HG03354 (cell line): Measurements from ENCODE around the gene RAPGEF1.
"Not testable (repeated sequence)": the region's sequence is repeated elsewhere in the genome, so short reads cannot be mapped to it uniquely, and the experiment has no call there.

ENCODE experiments used
- ATAC-seq: cut with Tn5 transposase; IDR thresholded peaks from one replicate; pipeline ENCODE4 v1.9.1; 2021; ENCODE audit warnings: mild to moderate bottlenecking; ENCODE audit not compliant: unreplicated experiment, poor library complexity, severe bottlenecking

Gene RAPGEF1

GRCh38 chr9:131709771-131710431, 30.0 kb downstream of the RAPGEF1 start:
- peak; percentile 76 for ATAC-seq

- not testable (repeated sequence) for ATAC-seq
Observed at GRCh38 chr9:131709010-131709770, 30.7 kb downstream of the RAPGEF1 start.

- no peak for ATAC-seq
Observed at GRCh38 chr9:131708226-131709002, 31.5 kb downstream of the RAPGEF1 start.

DNA sequence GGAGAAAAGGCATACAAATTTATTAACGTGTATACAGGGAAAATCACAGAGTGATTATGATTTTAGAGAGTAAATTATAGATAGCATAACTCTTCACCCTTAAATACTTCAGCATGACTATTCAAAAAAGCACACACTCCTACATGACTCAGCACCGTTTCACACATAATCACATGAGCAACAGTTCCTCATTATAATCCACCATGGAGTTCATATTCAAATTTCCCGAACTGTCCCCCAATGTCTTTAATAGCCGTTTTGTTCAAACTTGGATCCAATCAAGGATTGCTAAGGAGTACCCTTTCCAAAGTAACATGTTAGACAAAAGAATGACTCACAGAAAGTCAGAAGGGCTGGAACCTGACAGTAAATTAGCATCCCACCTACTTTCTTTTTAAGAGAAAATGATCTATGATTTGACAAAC, 32.1 kb downstream of the RAPGEF1 start:
- ATAC-seq, result no peak

GRCh38 chr9:131707050-131707449, 32.8 kb downstream of the RAPGEF1 start:
- ATAC-seq, result no peak

- ATAC-seq, result no peak
Observed at GRCh38 chr9:131706608-131706970, 33.3 kb downstream of the RAPGEF1 start.

DNA sequence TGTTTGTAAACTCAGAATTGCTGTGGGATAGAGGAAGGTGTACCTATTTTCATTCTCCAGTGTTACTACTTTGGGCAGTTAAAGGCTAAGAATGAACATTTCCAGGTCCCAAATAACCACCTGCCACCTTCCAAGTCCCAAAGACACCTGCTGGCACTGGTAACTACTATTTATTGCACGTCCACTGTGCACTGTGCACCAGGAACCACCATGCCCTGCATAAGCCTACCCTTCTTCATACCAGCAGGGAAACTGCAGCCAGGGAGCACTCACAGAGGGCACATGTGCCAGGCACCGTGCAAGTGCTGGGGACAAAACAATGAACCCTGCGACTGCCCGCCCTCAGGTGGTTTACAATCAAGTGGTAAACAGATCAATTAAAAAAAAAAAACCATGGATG, 34.9 kb downstream of the RAPGEF1 start:
- ATAC-seq, result no peak

DNA sequence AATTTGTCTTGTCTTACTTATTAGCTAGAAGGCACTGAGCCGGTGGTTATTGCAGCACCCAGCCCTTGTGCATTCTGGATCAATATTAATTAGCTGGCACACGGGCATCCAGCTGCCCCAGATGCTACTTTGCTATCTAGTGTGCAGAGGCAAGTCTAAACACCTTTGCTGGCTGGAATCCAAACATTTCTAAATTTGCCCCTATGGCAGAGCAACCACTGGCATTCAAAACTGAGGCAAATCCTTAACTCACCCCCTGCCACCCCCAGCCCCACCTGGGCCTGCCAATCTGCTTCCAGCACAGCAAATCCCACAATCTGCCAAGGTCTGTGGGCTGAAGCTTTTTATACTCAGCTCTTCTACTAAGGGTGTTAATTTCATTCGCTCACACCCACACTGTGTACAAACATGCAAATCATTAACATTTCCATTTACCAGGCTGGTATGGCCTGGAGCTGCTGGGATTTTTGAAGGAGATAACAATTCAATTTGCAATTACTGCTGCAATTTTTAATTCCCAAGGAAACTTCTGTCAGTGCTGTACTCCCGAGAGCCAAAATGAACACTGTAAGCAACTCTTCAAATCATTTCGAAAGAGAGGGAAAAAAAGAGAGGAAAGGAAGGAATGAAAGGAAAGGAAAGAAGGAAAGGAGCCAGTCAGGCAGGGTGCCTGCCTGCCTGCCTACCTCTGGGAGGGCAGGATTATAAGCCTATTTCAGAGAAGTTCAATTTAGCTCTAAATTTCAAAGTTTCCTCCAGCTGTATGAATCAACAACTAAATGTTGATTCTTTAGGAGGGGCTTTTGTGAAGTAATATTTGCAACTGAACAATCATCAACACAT, 35.5 kb downstream of the RAPGEF1 start:
- ATAC-seq, result no peak

DNA sequence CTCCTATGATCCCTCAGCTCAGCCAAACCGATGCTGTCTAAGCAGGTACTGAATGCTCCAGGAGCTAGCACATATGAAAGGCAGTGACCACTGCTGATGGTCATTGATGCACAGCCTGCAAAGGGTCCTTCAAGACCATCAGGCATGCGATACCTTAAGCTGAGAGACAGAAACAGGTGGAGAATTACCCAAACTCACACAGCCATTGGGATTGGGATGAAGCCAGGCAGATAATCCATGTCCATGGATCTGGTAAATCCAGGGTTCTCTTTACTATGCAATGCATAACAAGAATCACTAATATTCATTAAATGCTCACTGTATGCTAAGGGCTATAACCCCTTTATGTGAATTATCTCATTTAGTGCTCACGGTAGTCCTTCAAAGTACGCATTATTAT, 36.2 kb downstream of the RAPGEF1 start:
- ATAC-seq, result no peak

GRCh38 chr9:131702911-131703310, 37.0 kb downstream of the RAPGEF1 start:
- no peak for ATAC-seq

GRCh38 chr9:131701789-131702337, 38.0 kb downstream of the RAPGEF1 start:
- no peak for ATAC-seq

DNA sequence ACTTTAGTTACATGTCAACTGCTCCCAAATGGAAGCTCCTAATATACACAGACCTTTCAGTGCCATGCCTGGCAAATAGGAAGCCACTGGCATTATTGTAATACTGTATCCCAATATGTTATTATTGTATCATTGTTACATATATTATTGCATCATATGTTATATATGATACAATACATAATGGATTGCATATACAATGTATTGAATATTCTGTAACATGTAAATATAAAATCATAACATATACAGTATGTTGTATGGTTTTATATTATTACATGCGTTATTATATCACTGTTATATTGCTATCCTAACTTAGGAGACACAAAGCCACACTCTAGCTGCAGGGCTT, 38.5 kb downstream of the RAPGEF1 start:
- ATAC-seq, result no peak

GRCh38 chr9:131700765-131701435, 39.0 kb downstream of the RAPGEF1 start:
- no peak for ATAC-seq

GRCh38 chr9:131700076-131700475, 39.8 kb downstream of the RAPGEF1 start:
- ATAC-seq, result no peak

DNA sequence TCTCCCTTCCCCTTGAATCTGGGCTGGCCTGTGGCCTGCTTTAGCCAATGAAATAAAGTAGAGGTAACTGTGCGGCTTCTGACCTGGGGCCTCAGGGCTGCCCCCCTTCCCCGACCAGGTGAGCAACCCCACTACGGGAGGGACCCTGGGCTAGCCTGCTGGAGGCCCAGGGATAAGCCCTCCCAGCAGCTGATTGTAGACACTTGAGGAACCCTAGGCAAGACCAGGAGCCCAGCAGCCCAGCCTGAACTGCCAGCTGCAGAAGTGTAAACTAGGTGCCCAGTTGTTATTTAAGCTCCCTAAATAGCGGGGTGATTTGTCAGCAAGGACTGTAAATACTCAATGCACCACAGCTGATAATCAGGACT, 41.3 kb downstream of the RAPGEF1 start:
- ATAC-seq, result no peak

DNA sequence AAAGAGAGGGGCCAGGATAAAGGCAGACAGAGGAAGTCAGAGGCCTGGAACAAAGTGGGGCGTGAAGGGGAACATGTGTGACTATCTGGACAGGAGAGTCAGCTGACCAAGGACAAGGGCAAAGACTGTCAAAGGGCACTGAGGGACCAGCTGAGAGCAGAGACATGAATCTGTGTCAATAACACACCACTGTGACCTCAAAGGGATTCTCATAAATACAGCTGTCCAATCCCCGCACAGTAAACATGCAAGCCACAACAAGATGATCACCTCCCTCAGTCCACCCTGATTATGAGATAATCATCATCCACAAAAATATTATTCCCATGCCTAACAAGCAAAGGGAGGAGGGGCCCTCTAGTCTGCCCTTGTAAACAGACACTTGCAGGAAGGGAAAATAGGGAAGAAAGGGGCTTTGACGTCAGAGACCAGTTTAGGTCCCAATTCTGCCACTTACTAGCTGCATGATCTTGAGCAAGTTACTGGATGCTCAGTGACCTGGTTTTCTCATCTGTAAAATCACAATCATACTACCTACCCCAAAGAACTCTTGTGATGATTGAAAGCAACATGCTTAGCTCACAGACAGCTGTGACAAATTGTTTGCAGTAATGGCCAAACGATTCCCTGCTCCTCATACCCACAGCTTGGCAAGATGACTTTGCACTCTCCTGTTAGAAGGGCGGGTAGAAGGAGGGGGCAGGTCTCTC, 41.8 kb downstream of the RAPGEF1 start:
- no peak for ATAC-seq

DNA sequence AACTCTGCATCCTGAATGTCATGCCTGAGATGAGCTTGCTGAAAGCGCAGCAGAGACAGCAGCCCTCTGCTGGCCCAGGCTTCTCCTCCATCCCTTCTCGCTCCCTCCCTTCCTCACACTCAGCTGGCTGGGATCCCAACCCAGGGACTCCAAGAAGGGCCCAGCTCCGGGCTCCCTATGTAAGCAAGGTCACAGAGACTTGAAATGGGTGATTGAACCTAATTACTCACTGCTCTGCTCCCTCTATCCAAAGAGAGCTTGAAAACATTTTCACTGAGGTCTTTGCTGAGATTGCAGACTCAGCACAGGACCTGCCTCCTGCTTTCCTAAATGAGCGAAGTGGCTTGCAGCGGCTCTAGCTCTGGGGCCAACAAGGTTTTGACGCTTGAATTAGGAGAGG, 42.8 kb downstream of the RAPGEF1 start:
- no peak for ATAC-seq

DNA sequence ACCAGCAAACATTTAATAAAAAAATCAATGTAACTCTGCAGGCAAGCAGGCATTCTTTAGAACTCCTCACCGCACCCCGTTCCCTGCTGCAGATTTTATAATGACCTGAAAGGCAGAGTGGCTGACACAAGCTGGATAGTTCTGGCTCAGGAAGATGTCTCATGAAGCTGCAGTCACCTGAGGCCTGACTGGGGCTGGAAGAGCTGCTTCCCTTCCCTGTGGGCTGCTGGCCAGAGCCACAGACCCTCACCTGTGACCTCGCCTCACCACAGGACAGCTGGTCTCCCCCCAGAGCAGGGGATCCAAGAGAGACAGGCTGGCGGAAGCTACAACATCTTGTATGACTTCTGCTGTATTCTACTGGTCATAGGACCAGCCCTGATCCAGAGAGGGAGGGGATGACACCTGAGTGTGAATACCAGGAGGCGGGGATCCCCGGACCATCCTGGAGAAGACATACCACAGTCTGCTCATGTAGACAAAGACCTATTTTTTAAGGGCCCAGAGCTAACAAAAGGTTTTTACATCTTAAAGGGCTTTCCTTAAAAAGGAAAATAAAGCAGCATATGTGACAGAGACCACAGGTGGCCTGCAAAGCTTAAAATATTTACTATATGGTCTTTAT, 43.9 kb downstream of the RAPGEF1 start:
- ATAC-seq, result no peak
